GM10266 (cell line): ENCODE measurements around the gene MEIOSIN.
"Not testable (repeated sequence)": the region's sequence is repeated elsewhere in the genome, so short reads cannot be mapped to it uniquely, and the experiment has no call there.

ENCODE experiments used
- DNase-seq: peaks from one replicate; pipeline ENCODE4 v3.0.0; 2012; ENCODE audit errors: extremely low spot score
- TF ChIP-seq, protein P1 (sequence below): IDR thresholded peaks from 2 replicates; pipeline ENCODE4 v1.5.1; 2012; ENCODE audit warnings: mild to moderate bottlenecking, low read depth; ENCODE audit not compliant: control insufficient read depth, insufficient read depth; ENCODE audit errors: missing control alignments

The MEIOSIN gene

DNA sequence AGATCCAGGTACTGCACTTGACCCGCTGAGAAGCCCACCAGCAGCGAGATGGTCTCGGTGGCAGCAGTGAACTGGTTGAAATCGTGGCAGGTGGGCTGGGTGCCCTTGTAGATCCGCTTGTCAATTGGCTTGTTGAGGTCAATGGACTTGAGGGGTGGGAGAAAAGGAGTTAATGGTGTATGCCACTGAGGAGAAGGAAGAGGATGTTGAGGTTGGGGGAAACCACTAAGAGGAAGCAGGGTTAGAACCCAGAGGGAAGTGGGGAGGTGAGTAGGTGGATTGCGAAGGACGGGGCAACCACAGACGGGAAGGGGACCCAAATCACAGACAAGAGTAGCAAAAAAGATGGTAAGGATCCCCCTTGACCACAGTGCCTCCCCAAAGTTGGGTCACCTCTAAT is 57.7 kb downstream of the MEIOSIN start:
- TF ChIP-seq, protein P1, sequence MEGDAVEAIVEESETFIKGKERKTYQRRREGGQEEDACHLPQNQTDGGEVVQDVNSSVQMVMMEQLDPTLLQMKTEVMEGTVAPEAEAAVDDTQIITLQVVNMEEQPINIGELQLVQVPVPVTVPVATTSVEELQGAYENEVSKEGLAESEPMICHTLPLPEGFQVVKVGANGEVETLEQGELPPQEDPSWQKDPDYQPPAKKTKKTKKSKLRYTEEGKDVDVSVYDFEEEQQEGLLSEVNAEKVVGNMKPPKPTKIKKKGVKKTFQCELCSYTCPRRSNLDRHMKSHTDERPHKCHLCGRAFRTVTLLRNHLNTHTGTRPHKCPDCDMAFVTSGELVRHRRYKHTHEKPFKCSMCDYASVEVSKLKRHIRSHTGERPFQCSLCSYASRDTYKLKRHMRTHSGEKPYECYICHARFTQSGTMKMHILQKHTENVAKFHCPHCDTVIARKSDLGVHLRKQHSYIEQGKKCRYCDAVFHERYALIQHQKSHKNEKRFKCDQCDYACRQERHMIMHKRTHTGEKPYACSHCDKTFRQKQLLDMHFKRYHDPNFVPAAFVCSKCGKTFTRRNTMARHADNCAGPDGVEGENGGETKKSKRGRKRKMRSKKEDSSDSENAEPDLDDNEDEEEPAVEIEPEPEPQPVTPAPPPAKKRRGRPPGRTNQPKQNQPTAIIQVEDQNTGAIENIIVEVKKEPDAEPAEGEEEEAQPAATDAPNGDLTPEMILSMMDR, result no peak
- no peak for DNase-seq

DNA sequence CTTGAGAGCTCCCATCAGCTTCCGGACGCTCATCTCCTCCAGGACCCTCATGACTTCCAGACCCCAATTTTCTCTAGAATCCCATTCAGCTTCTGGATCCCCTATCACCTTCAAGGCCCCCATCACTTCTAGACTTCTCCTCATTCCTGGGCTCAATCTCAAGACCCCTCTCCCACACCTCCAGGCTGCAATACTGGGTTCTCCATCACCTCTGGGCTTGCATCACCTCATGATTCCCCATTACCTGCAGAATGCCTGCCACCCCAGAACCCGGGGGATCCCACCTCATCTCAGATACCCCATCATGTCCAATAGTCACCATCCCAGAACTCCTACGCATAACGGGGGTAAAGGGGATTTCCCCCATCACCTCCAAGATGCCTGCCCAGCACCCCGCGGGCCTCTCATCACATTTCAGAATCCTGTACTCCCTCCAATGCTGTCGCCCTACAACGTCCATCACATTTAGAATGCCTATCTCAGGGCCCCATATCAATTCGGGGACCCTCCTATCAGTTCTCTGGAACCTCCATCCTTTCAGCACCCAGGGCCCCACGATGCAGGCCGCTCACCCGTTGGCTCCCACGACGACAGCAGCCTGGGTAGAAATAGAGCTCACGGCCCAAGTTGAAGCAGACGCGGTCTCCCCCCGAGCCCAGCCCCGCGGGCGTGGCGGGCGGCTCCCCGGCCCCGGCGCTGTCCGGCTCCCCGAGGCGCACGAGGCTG is 58.7 kb downstream of the MEIOSIN start:
- TF ChIP-seq, protein P1, result no peak
- DNase-seq, result peak; percentile 32

DNA sequence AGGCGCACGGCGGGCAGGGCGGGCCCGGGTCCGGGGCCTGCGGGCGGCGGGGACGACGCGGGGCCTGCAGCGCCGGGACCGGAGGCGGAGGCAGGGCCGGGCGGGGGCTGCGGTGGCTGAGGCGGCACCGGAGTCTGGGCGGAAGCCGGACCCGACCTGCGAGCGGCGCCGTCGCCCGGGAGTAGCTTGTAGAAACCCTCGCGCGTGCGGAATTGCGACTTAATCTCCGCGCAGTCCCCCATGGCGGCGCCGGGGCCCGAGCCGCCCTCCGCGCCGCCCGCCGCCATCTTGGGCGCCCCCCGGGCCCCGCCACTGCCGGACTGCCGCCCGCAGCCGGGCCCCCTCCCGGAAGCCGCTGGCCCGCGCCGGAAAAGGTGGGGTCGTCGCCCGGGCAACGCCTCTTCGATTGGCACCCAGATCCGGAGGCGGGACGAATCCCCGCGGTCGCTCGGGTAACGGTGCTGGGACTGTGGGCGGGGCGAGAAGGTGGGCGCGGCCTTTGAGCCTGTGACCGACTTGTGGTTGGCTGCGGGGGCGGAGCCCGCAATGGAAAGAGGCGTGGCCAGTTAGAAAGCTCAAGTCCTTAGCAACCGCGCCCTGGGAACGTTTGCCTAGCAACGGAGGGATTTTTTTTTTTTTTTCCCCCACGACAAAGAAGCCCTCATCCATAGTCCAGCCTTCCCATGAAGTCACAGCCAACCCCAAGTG is 59.4 kb downstream of the MEIOSIN start, which contains the start of gene DMWD:
Gene DMWD (minus strand): TSS at position 376 of the 708 bp plus-strand sequence. CDS start 89 bp downstream, at position 287.
- TF ChIP-seq, protein P1, result no peak
- peak; percentile 99 for DNase-seq

DNA sequence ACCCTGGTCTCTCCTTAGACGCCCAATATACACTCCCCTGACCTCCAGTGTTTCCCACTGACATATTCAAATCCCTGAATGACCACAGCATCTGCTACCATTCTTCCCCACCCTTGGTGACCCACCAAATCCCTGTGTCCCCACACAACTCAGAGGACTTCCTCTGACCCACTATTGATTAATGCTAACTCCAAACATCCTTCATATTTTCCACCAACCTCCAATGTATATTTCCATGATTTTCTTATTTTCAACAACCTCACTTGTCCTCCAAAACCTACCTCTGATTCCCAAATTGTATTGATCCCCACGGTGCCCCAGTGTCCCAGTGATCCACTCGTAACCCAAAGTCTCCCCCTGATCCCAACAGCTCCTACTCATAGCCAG is 59.9 kb downstream of the MEIOSIN start:
- no peak for DNase-seq
- TF ChIP-seq, protein P1, result no peak

DNA sequence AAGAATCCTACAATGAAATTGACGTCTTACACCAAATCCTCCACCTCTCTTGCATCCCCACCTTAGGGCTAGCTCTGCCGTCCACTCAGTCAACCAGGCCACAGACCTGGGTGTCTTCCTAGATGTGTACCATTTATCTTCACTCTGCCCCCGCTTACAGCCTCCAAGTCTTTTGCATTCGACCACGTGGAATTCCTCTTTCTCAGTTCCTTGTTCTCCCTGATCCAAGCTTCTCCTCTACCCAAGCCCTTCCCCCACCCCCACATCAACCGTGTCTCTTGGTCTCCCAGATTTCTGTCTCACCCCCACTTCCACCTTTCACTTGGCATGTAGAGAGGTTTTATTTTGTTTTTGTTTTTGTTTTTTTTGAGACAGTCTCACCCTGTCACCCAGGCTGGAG is 60.6 kb downstream of the MEIOSIN start:
- TF ChIP-seq, protein P1, result no peak
- no peak for DNase-seq

DNA sequence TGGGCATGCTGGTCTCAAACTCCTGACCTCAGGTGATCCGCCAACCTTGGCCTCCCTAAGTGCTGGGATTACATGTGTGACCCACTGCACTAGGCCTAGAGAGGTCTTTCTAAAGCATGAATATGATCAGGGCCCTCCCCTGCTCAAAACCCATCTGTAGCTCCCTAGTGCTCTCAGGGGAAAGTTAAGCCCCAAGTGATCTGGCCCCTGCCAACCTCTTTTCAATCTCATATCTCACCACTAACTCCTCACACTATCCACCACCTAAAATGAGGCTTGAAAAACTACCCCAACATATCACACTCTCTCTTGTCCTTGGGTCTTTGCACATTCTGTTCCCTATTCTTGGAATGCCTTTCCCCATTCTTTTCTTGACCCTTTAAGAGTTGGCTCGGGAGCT is 61.4 kb downstream of the MEIOSIN start:
- TF ChIP-seq, protein P1, result no peak
- DNase-seq, result no peak

DNA sequence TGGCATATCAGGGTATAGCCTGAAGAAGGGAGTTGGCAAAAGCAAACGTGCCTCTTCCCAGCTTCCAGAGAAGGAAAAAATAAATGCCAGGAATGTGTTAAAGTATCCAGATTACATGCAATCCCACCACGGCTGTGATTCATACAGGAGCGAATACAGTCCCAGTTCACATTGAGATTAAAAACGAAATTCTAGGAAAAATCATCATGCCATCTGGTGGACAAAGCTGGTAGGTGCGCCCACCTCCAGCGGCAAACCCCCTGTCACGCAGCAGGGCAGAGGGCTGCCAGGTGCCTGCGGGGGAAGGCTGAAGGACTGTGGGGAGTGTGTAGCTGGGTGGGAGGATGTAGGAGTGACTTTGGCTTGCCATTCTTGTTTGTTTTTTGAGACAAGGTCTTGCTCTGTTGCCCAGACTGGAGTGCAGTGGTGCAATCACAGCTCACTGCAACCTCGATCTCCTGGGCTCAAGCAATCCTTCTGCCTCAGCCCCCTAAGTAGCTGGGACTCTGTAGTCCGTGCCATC is 65.8 kb downstream of the MEIOSIN start:
- TF ChIP-seq, protein P1, result peak; percentile 81
- peak; percentile 79 for DNase-seq

DNA sequence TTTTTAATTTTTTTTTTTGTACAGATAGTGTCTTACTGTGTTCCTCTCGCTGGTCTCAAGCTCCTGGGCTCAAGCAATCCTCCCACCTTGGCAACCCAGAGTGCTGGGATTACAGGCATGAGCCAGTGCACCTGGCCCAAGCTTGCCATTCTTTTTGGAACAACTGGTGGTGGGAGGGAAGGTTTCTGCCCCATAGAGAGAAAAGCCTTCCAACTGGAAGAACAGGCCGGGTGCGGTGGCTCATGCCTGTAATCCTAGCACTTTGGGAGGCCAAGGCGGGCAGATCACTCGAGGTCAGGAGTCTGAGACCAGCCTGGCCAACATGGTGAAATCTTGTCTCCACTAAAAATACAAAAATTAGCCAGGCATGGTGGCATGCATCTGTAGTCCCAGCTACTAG is 66.3 kb downstream of the MEIOSIN start:
- DNase-seq, result not testable (repeated sequence)
